GM23248 (cell line): ENCODE results near the gene LIMA1. TPM values are rescaled to one million over a fixed set of nuclear protein-coding genes. Genes with fewer than 3 reads are reported as not detected.
"Not testable (repeated sequence)": the region's sequence is repeated elsewhere in the genome, so short reads cannot be mapped to it uniquely, and the experiment has no call there.

Experiments used
- DNase-seq: peaks from one replicate; pipeline ENCODE4 v3.0.0-alpha.2; 2015
- H2AFZ ChIP-seq: fragments of 200-600 bp; sonication (generic); 2 replicates; pipeline ENCODE4 v1.6.1; 2016; ENCODE audit warnings: antibody characterized with exemption
- H3F3A ChIP-seq: fragments of 200-600 bp; sonication (generic); 2 replicates; pipeline ENCODE4 v1.6.1; 2016; ENCODE audit warnings: mild to moderate bottlenecking, antibody characterized with exemption, mixed run types; ENCODE audit not compliant: insufficient read depth
- H3K27ac ChIP-seq: fragments of 200-600 bp; sonication (generic); 2 replicates; pipeline ENCODE4 v1.5.1; 2016; ENCODE audit warnings: mild to moderate bottlenecking
- H3K27me3 ChIP-seq: fragments of 200-600 bp; sonication (generic); replicated peaks from 2 replicates; pipeline ENCODE4 v1.6.1; 2016; ENCODE audit warnings: mild to moderate bottlenecking; ENCODE audit not compliant: insufficient read depth
- H3K36me3 ChIP-seq: fragments of 200-600 bp; sonication (generic); 2 replicates; pipeline ENCODE4 v1.6.1; 2016; ENCODE audit warnings: low read depth, mild to moderate bottlenecking
- H3K4me1 ChIP-seq: fragments of 200-600 bp; sonication (generic); 2 replicates; pipeline ENCODE4 v1.6.1; 2016; ENCODE audit warnings: mild to moderate bottlenecking; ENCODE audit not compliant: insufficient read depth
- H3K4me2 ChIP-seq: fragments of 200-600 bp; sonication (generic); one replicate; pipeline ENCODE4 v1.6.1; 2016; ENCODE audit warnings: mild to moderate bottlenecking; ENCODE audit not compliant: unreplicated experiment
- H3K4me3 ChIP-seq: fragments of 200-600 bp; sonication (generic); 2 replicates; pipeline ENCODE4 v1.5.1; 2016; ENCODE audit warnings: mild to moderate bottlenecking
- H3K79me2 ChIP-seq: fragments of 200-600 bp; sonication (generic); 2 replicates; pipeline ENCODE4 v1.6.1; 2016; ENCODE audit warnings: mild to moderate bottlenecking; ENCODE audit not compliant: insufficient read depth
- H3K9ac ChIP-seq: fragments of 200-600 bp; sonication (generic); 2 replicates; pipeline ENCODE4 v1.6.1; 2016; ENCODE audit warnings: mild to moderate bottlenecking
- H3K9me2 ChIP-seq: fragments of 200-600 bp; sonication (generic); 2 replicates; pipeline ENCODE4 v1.6.1; 2016; ENCODE audit warnings: mixed run types, mild to moderate bottlenecking, moderate library complexity; ENCODE audit not compliant: insufficient read depth
- H3K9me3 ChIP-seq: fragments of 200-600 bp; sonication (generic); one replicate; pipeline ENCODE4 v1.6.1; 2017; ENCODE audit warnings: low read depth
- H4K20me1 ChIP-seq: fragments of 200-600 bp; sonication (generic); 2 replicates; pipeline ENCODE4 v1.6.0; 2016; ENCODE audit not compliant: insufficient read depth
- EZH2 ChIP-seq: fragments of 200-600 bp; sonication (generic); IDR thresholded peaks from 2 replicates; pipeline ENCODE4 v1.6.1; 2018; ENCODE audit warnings: antibody characterized with exemption, mild to moderate bottlenecking; ENCODE audit not compliant: insufficient read depth, poor library complexity, severe bottlenecking
- EZH2phosphoT487 ChIP-seq: fragments of 200-600 bp; sonication (generic); IDR thresholded peaks from 2 replicates; pipeline ENCODE4 v1.6.1; 2018; ENCODE audit warnings: antibody characterized with exemption, moderate library complexity, mild to moderate bottlenecking, low read depth; ENCODE audit not compliant: insufficient read depth
- WGBS, 2 experiments: methylation state at CpG; one replicate each; pipeline ENCODE4 v1.1.6; 2015 to 2017; ENCODE audit warnings: low lambda C conversion rate in 2 of 2, low coverage in 1 of 2; ENCODE audit errors: missing lambda C conversion rate in 2 of 2; 5-methylcytosine and 5-hydroxymethylcytosine counted together
- in situ Hi-C: fragments of 300-500 bp; cut with MboI; formaldehyde crosslinking; loops from 2 replicates; pipeline ENCODE4 v1.15.0; 2020
- polyA plus RNA-seq: library from polyadenylated mRNA; unstranded; fragments of >200 nt; fragmentation: Nextera tagmentation; extraction: Ambion mirVana; gene quantifications from 2 replicates; pipeline ENCODE4 v1.2.1, GENCODE V29; 2016
- total RNA-seq: library from RNA; depleted of rRNA; stranded (reverse); fragments of >200 nt; shearing (Covaris generic); gene quantifications from 2 replicates; pipeline ENCODE4 v1.2.3, GENCODE V29; 2014; rRNA removed

LIMA1 gene
- total RNA-seq (256 and 284 TPM in 2 replicates), polyA plus RNA-seq (166 and 180 TPM in 2 replicates)

- no peaks in the 10 kb centered on the region for H3K27me3 ChIP-seq
- peak; percentile 94 for DNase-seq
- 1% methylated on average over 46 to 52 of the region's 52 CpGs for WGBS, 2 experiments
Observed at GRCh38 chr12:50283229-50283923, at the start of gene LIMA1. Gene LIMA1 (minus strand): TSS chr12:50283520. CDS start chr12:50248751, 34,769 bp downstream.

DNA sequence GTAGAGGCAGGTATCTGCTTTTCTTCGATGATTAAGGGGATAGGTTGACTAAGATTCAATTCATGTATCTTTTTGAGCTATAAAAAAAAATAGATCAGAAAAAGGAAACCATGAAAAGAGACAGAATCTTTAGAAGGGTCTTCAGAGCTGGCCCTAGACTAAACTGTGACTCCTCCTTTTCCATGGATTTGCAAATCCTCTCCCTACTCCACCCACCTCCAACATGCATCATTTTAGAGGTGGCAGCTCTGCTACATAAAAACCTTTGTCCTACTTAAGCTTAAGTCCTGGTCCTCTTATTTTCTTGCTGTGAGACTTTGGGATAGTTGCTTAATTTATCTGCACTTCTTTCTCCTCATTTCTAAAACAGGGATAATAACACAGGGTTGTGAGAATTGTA, 48.4 kb upstream of the LIMA1 start:
- no peaks in the 10 kb centered on the region for H3K9me2 ChIP-seq
- peaks cover 18% of the 10 kb centered on the region for H3K4me1 ChIP-seq
- in situ Hi-C loops: no loop called here
- H4K20me1 ChIP-seq: no peaks in the 10 kb centered on the region
- DNase-seq: no peak
- WGBS, 2 experiments: 94 to 96% methylated on average over 1 of the region's 1 CpG
- H3K9ac ChIP-seq: no peak overlapping the region
- H3K4me2 ChIP-seq: no peak overlapping the region
- H2AFZ ChIP-seq: no peak overlapping the region
- H3K27ac ChIP-seq: no peak overlapping the region
- H3K4me3 ChIP-seq: no peak overlapping the region
- peaks cover 3% of the 10 kb centered on the region; the same call in 1 of the 2 replicates for H3F3A ChIP-seq
- no peaks in the 10 kb centered on the region for H3K27me3 ChIP-seq
- H3K79me2 ChIP-seq: no peaks in the 10 kb centered on the region
- H3K9me3 ChIP-seq: no peaks in the 10 kb centered on the region
- TF ChIP-seq EZH2: no peak
- no peak for TF ChIP-seq EZH2phosphoT487
- no peaks in the 10 kb centered on the region for H3K36me3 ChIP-seq

More at GRCh38 chr12:50283229-50283923, at the start of gene LIMA1:
- Histone ChIP-seq H3K4me3 (peak within 1 kb of the TSS; percentile 90), H3K79me2 (peaks cover 44% of the 10 kb centered on the region), H3F3A (0 out of 2 replicates have a peak, but pooled peaks cover 6% of the 10 kb centered on the region), H3K9ac (peak within 1 kb of the TSS; percentile 83), H3K4me1 (peaks cover 21% of the 10 kb centered on the region), H3K27ac (peak within 1 kb of the TSS; percentile 70), H4K20me1 (no peaks in the 10 kb centered on the region), H3K4me2 (peak within 1 kb of the TSS; percentile 88), H3K36me3 (no peaks in the 10 kb centered on the region), H2AFZ (peak within 1 kb of the TSS; percentile 87), H3K9me2 (no peaks in the 10 kb centered on the region), H3K9me3 (no peaks in the 10 kb centered on the region)
- TF ChIP-seq EZH2phosphoT487 (no peak), EZH2 (no peak)
- in situ Hi-C loops: no loop called here

DNA sequence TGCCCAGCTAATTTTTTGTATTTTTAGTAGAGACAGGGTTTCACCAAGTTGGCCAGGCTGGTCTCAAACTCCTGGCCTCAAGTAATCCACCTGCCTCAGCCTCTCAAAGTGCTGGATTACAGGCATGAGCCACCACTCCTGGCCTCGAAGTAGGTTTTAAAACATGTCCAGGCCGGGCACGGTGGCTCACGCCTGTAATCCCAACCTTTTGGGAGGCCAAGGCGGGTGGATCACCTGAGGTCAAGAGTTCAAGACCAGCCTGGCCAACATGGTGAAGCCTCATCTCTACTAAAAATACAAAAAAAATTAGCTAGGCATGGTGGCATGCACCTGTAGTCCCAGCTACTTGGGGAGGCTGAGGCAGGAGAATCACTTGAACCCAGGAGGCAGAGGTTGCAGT, 45.3 kb upstream of the LIMA1 start:
- H3K27me3 ChIP-seq, H3K9me2 ChIP-seq, H3K79me2 ChIP-seq, H3K36me3 ChIP-seq, H3F3A ChIP-seq, H2AFZ ChIP-seq, H3K9ac ChIP-seq, H3K4me3 ChIP-seq, DNase-seq, H3K4me2 ChIP-seq, H3K9me3 ChIP-seq, H3K27ac ChIP-seq, in situ Hi-C loops, H4K20me1 ChIP-seq: not testable (repeated sequence)
- 94 to 95% methylated on average over 4 to 5 of the region's 5 CpGs for WGBS, 2 experiments
- H3K4me1 ChIP-seq: peaks cover 23% of the 10 kb centered on the region

GRCh38 chr12:50326590-50327284, 43.4 kb upstream of the LIMA1 start:
- Histone ChIP-seq H3K4me3 (no peak overlapping the region), H3K36me3 (no peaks in the 10 kb centered on the region), H3K27me3 (no peaks in the 10 kb centered on the region), H4K20me1 (no peaks in the 10 kb centered on the region), H3K27ac (no peak overlapping the region), H3K79me2 (no peaks in the 10 kb centered on the region), H3K9me2 (no peaks in the 10 kb centered on the region), H3K4me1 (peaks cover 16% of the 10 kb centered on the region), H3K9ac (no peak overlapping the region), H3K9me3 (no peaks in the 10 kb centered on the region), H3K4me2 (no peak overlapping the region), H3F3A (peaks cover 6% of the 10 kb centered on the region; the same call in 1 of the 2 replicates), H2AFZ (no peak overlapping the region)
- 66 to 69% methylated on average over 4 of the region's 4 CpGs for WGBS, 2 experiments
- in situ Hi-C loops: no loop called here
- DNase-seq: peak; percentile 56
- TF ChIP-seq EZH2phosphoT487 (no peak), EZH2 (no peak)
